GM19239 (cell line): ENCODE measurements around the gene SYNRG.

Experiments
- DNase-seq: peaks from one replicate; pipeline ENCODE4 v3.0.0; 2011; ENCODE audit warnings: low spot score; ENCODE audit not compliant: insufficient read length
- FAIRE-seq: peaks from 2 replicates; lab custom pipeline; 2011; peaks lifted over from hg19 to GRCh38; lab: Jason Lieb, UNC

SYNRG gene

GRCh38 chr17:37481001-37481665, 128.1 kb downstream of the SYNRG start:
- no peak for FAIRE-seq
- DNase-seq: no peak

GRCh38 chr17:37480427-37480826, 128.8 kb downstream of the SYNRG start:
- DNase-seq (no peak), FAIRE-seq (no peak)

GRCh38 chr17:37479025-37479424, 130.2 kb downstream of the SYNRG start:
- no peak for FAIRE-seq
- DNase-seq: no peak

GRCh38 chr17:37478187-37478586, 131.0 kb downstream of the SYNRG start:
- FAIRE-seq: no peak
- no peak for DNase-seq

GRCh38 chr17:37476431-37477120, 132.6 kb downstream of the SYNRG start:
- FAIRE-seq: no peak
- no peak for DNase-seq

- DNase-seq: no peak
- FAIRE-seq: no peak
Measured at GRCh38 chr17:37475731-37476420, 133.3 kb downstream of the SYNRG start.

- FAIRE-seq (no peak), DNase-seq (no peak)
Measured at GRCh38 chr17:37470181-37470580, 139.0 kb downstream of the SYNRG start.

- no peak for DNase-seq
- no peak for FAIRE-seq
Measured at GRCh38 chr17:37466471-37466870, 142.7 kb downstream of the SYNRG start.

- FAIRE-seq (no peak), DNase-seq (no peak)
Measured at GRCh38 chr17:37465069-37465616, 144.1 kb downstream of the SYNRG start.
